Stomach (tissue), 4 donors: ENCODE measurements around the gene ZNF891.

Experiments used
- CTCF ChIP-seq, 7 experiments: fragments of 450-650 bp in 4 of 7; fragments of 200-600 bp in 3 of 7; sonication (generic) in 3 of 7; IDR thresholded peaks; one replicate each; pipeline ENCODE4 v1.5.1; 2016 to 2019; ENCODE audit warnings: antibody characterized with exemption in 7 of 7, control low read depth in 2 of 7, mild to moderate bottlenecking in 1 of 7
- EP300 ChIP-seq: sonication (generic); formaldehyde crosslinking; IDR thresholded peaks from one replicate; pipeline ENCODE4 v1.6.1; 2017; ENCODE audit warnings: antibody characterized with exemption
- POLR2AphosphoS5 ChIP-seq, 3 donors: sonication (generic); formaldehyde crosslinking; IDR thresholded peaks; one replicate each; pipeline ENCODE4 v1.6.1; 2016; ENCODE audit warnings: antibody characterized with exemption in 3 of 3

- no peak for TF ChIP-seq CTCF (IDR thresholded peaks at IDR 0.05)
- TF ChIP-seq EP300: no peak
- no peak for TF ChIP-seq POLR2AphosphoS5 (IDR thresholded peaks at IDR 0.05)
These were observed 46.7 kb downstream of the ZNF891 start for GRCh38 chr12:133083345-133083744.
